Neural cell (in vitro differentiated cells): Measurements from ENCODE around the gene BTG2. TPM values are rescaled to one million over a fixed set of nuclear protein-coding genes. Genes with fewer than 3 reads are reported as not detected.

Source experiments
- H2AFZ ChIP-seq: fragments of 200-600, 300-800 bp; sonication (generic), shearing (Covaris generic); 2 replicates; pipeline ENCODE4 v1.6.0; 2014; ENCODE audit warnings: low read depth, mild to moderate bottlenecking, antibody characterized with exemption, low read length, moderate library complexity
- H3F3A ChIP-seq: fragments of 200-600 bp; shearing (Covaris generic); 2 replicates; pipeline ENCODE4 v1.6.1; 2016; ENCODE audit warnings: mild to moderate bottlenecking, moderate library complexity, mixed read lengths, antibody characterized with exemption, low read length; ENCODE audit not compliant: insufficient read depth, poor library complexity, severe bottlenecking
- H3K27ac ChIP-seq: fragments of 200-600, 300-800 bp; sonication (generic), shearing (Covaris generic); 2 replicates; pipeline ENCODE4 v1.5.1; 2014; ENCODE audit warnings: mild to moderate bottlenecking, low read length, moderate library complexity
- H3K27me3 ChIP-seq: fragments of 300-800, 200-600 bp; sonication (generic), shearing (Covaris generic); 2 replicates; pipeline ENCODE4 v1.6.0; 2014; ENCODE audit warnings: mild to moderate bottlenecking, low read depth, low read length, moderate library complexity; ENCODE audit not compliant: insufficient read depth
- H3K36me3 ChIP-seq: fragments of 300-800, 200-600 bp; sonication (generic), shearing (Covaris generic); 2 replicates; pipeline ENCODE4 v1.5.1; 2014; ENCODE audit warnings: mild to moderate bottlenecking, antibody characterized with exemption, low read length, moderate library complexity; ENCODE audit not compliant: insufficient read depth
- H3K4me2 ChIP-seq: fragments of 300-800, 200-600 bp; sonication (generic), shearing (Covaris generic); 2 replicates; pipeline ENCODE4 v1.6.0; 2014; ENCODE audit warnings: mild to moderate bottlenecking, low read length
- H3K4me3 ChIP-seq: fragments of 300-800, 200-600 bp; sonication (generic), shearing (Covaris generic); 2 replicates; pipeline ENCODE4 v1.5.1; 2014; ENCODE audit warnings: mild to moderate bottlenecking, low read length, moderate library complexity
- H3K79me2 ChIP-seq: fragments of 200-600 bp; shearing (Covaris generic); replicated peaks from 2 replicates; pipeline ENCODE4 v1.6.0; 2014; ENCODE audit warnings: mild to moderate bottlenecking, low read length, moderate library complexity; ENCODE audit not compliant: insufficient read depth
- H3K9ac ChIP-seq: fragments of 300-800, 200-600 bp; sonication (generic), shearing (Covaris generic); 2 replicates; pipeline ENCODE4 v1.6.1; 2016; ENCODE audit warnings: mild to moderate bottlenecking, low read length, mixed read lengths
- H3K9me2 ChIP-seq: fragments of 200-600 bp; shearing (Covaris generic); 2 replicates; pipeline ENCODE4 v1.6.1; 2016; ENCODE audit warnings: mild to moderate bottlenecking, low read length, mixed read lengths; ENCODE audit not compliant: insufficient read depth
- H3K9me3 ChIP-seq: fragments of 200-600, 300-800 bp; sonication (generic), shearing (Covaris generic); 2 replicates; pipeline ENCODE4 v1.6.1; 2016; ENCODE audit warnings: mild to moderate bottlenecking, mixed run types, low read length, moderate library complexity, mixed read lengths
- H4K20me1 ChIP-seq: fragments of 200-600 bp; shearing (Covaris generic); 2 replicates; pipeline ENCODE4 v1.6.1; 2016; ENCODE audit warnings: mild to moderate bottlenecking, mixed run types; ENCODE audit not compliant: insufficient read depth
- CTCF ChIP-seq: fragments of 450-650 bp; IDR thresholded peaks from 2 replicates; pipeline ENCODE4 v1.5.1; 2014; ENCODE audit warnings: antibody characterized with exemption, mild to moderate bottlenecking, moderate library complexity; ENCODE audit not compliant: poor library complexity, severe bottlenecking
- EP300 ChIP-seq: fragments of 450-650 bp; conservative IDR thresholded peaks from 2 replicates; pipeline ENCODE4 v1.6.1; 2014; ENCODE audit warnings: antibody characterized with exemption, mild to moderate bottlenecking, moderate library complexity; ENCODE audit not compliant: poor library complexity, severe bottlenecking
- EZH2 ChIP-seq: fragments of 200-600, 300-800 bp; shearing (Covaris generic), sonication (generic); IDR thresholded peaks from 2 replicates; pipeline ENCODE4 v1.6.1; 2014; ENCODE audit warnings: antibody characterized with exemption, low read length, borderline replicate concordance, mild to moderate bottlenecking; ENCODE audit not compliant: insufficient read depth, poor library complexity, severe bottlenecking
- MXI1 ChIP-seq: fragments of 450-650 bp; conservative IDR thresholded peaks from 2 replicates; pipeline ENCODE4 v1.6.1; 2014; ENCODE audit warnings: antibody characterized with exemption, mild to moderate bottlenecking; ENCODE audit not compliant: poor library complexity, severe bottlenecking
- POLR2AphosphoS5 ChIP-seq: IDR thresholded peaks from 2 replicates; pipeline ENCODE4 v1.6.1; 2012
- RAD21 ChIP-seq: fragments of 450-650 bp; conservative IDR thresholded peaks from 2 replicates; pipeline ENCODE4 v1.6.1; 2014; ENCODE audit warnings: antibody characterized with exemption, mild to moderate bottlenecking, moderate library complexity
- REST ChIP-seq: IDR thresholded peaks from 2 replicates; pipeline ENCODE4 v1.6.1; 2012; ENCODE audit warnings: borderline replicate concordance
- SMC3 ChIP-seq: fragments of 450-650 bp; conservative IDR thresholded peaks from 2 replicates; pipeline ENCODE4 v1.6.1; 2014; ENCODE audit warnings: antibody characterized with exemption, mild to moderate bottlenecking, moderate library complexity; ENCODE audit not compliant: poor library complexity
- TAF1 ChIP-seq: IDR thresholded peaks from 2 replicates; pipeline ENCODE4 v1.6.1; 2012; ENCODE audit warnings: low read depth
- polyA plus RNA-seq: library from polyadenylated mRNA; depleted of rRNA; stranded (reverse); fragments of >200 nt; gene quantifications from 2 replicates; pipeline ENCODE4 v1.2.3, GENCODE V29; 2014

BTG2 gene
- polyA plus RNA-seq, 1 donor from 2014 or later, result 4.1 TPM

- H3K27ac ChIP-seq, result no peak overlapping the region
Observed at GRCh38 chr1:203296460-203297073, 8.8 kb upstream of the BTG2 start.

GRCh38 chr1:203299169-203299568, 6.2 kb upstream of the BTG2 start:
- Histone ChIP-seq H4K20me1 (no peaks in the 10 kb centered on the region), H3F3A (no peaks in the 10 kb centered on the region), H3K9me2 (no peaks in the 10 kb centered on the region), H3K9me3 (no peaks in the 10 kb centered on the region), H3K4me2 (no peak overlapping the region), H3K4me3 (no peak overlapping the region), H3K36me3 (no peaks in the 10 kb centered on the region), H3K27ac (no peak overlapping the region), H2AFZ (no peak overlapping the region), H3K27me3 (no peaks in the 10 kb centered on the region), H3K9ac (no peak overlapping the region), H3K79me2 (no peaks in the 10 kb centered on the region)
- TF ChIP-seq REST (no peak), POLR2AphosphoS5 (no peak), CTCF (no peak), EP300 (no peak), EZH2 (no peak)

More at GRCh38 chr1:203296460-203297073, 8.8 kb upstream of the BTG2 start:
- H2AFZ ChIP-seq, result no peak overlapping the region
- H3K36me3 ChIP-seq, result no peaks in the 10 kb centered on the region
- no peaks in the 10 kb centered on the region for H3K27me3 ChIP-seq
- no peaks in the 10 kb centered on the region for H3K9me3 ChIP-seq
- no peak overlapping the region for H3K4me3 ChIP-seq
- H3K79me2 ChIP-seq, result no peaks in the 10 kb centered on the region
- H3K9me2 ChIP-seq, result no peaks in the 10 kb centered on the region
- no peaks in the 10 kb centered on the region for H3F3A ChIP-seq
- no peak overlapping the region for H3K9ac ChIP-seq
- TF ChIP-seq RAD21, result no peak
- no peak for TF ChIP-seq TAF1
- TF ChIP-seq SMC3, result no peak
- no peak for TF ChIP-seq POLR2AphosphoS5
- TF ChIP-seq REST, result no peak
- no peak for TF ChIP-seq EP300
- no peak for TF ChIP-seq CTCF
- TF ChIP-seq EZH2, result no peak
- TF ChIP-seq MXI1, result no peak
- H3K4me2 ChIP-seq, result no peak overlapping the region
- H4K20me1 ChIP-seq, result no peaks in the 10 kb centered on the region
